ENCODE measurements around the gene MTHFD1L. TPM values are rescaled to one million over a fixed set of nuclear protein-coding genes. Genes with fewer than 3 reads are reported as not detected.

Gene MTHFD1L
- total and polyA plus RNA-seq, 10 donors, result 6.7 to 32.1 (median 13.1) TPM

- 88 to 92% (median 90%) methylated on average over 6 of the region's 6 CpGs for WGBS, 5 donors
These were observed 134.1 kb downstream of the MTHFD1L start for GRCh38 chr6:150999576-150999975.

GRCh38 chr6:151001387-151002056 is 136.0 kb downstream of the MTHFD1L start:
- intact Hi-C loops (cut with DNase I; ENCODE audit: low total_unique reads), result loop anchor here (10.0 kb wide), 1 partner anchor 107 kb away; no protein-coding TSS in a partner anchor
- Histone ChIP-seq H3K27me3 (replicated peaks in 1 of 7) (no peaks in the 10 kb centered on the region), H3K36me3 (no peaks in the 10 kb centered on the region), H3K4me3 (no peak overlapping the region), H3K27ac (no peak overlapping the region), H3K9me3 (no peaks in the 10 kb centered on the region), H3K4me1 (peaks cover 0 to 30% (median 19%) of the 10 kb centered on the region in 6 donors)
- DNase-seq, result no peak
- WGBS, 5 donors, result 83 to 88% (median 87%) methylated on average over 5 of the region's 5 CpGs
- TF ChIP-seq POLR2AphosphoS5 (IDR thresholded peaks at IDR 0.05), result no peak
- no peak for TF ChIP-seq POLR2A (IDR thresholded peaks at IDR 0.05)
- TF ChIP-seq CTCF (IDR thresholded peaks at IDR 0.05 in 8 of 11, conservative IDR thresholded peaks at IDR 0.05 in 3 of 11), result no peak

More at GRCh38 chr6:150999576-150999975, 134.1 kb downstream of the MTHFD1L start:
- Histone ChIP-seq H3K9me3 (no peaks in the 10 kb centered on the region), H3K27ac (no peak overlapping the region), H3K4me3 (no peak overlapping the region), H3K27me3 (replicated peaks in 1 of 7) (no peaks in the 10 kb centered on the region), H3K4me1 (peaks cover 0 to 11% (median 5%) of the 10 kb centered on the region in 6 donors), H3K36me3 (no peaks in the 10 kb centered on the region)
- DNase-seq, result no peak
- intact Hi-C loops (cut with DNase I; ENCODE audit: low total_unique reads), result no loop called here
- no peak for TF ChIP-seq CTCF (IDR thresholded peaks at IDR 0.05 in 8 of 11, conservative IDR thresholded peaks at IDR 0.05 in 3 of 11)
- TF ChIP-seq POLR2AphosphoS5 (IDR thresholded peaks at IDR 0.05), result no peak
- no peak for TF ChIP-seq POLR2A (IDR thresholded peaks at IDR 0.05)

- peaks cover 0 to 32% (median 19%) of the 10 kb centered on the region in 6 donors for H3K4me1 ChIP-seq
- H3K27me3 ChIP-seq (replicated peaks in 1 of 7), result no peaks in the 10 kb centered on the region
- intact Hi-C loops (cut with DNase I; ENCODE audit: low total_unique reads), result loop anchor here (10.0 kb wide), 1 partner anchor 107 kb away; no protein-coding TSS in a partner anchor
- no peak overlapping the region for H3K4me3 ChIP-seq
- no peaks in the 10 kb centered on the region for H3K36me3 ChIP-seq
- no peaks in the 10 kb centered on the region for H3K9me3 ChIP-seq
- no peak for DNase-seq
- WGBS, 5 donors, result 76 to 87% (median 82%) methylated on average over 2 of the region's 2 CpGs
- no peak for TF ChIP-seq CTCF (IDR thresholded peaks at IDR 0.05 in 8 of 11, conservative IDR thresholded peaks at IDR 0.05 in 3 of 11)
- no peak overlapping the region for H3K27ac ChIP-seq
These were observed 136.6 kb downstream of the MTHFD1L start for GRCh38 chr6:151002057-151002450.

- Histone ChIP-seq H3K9me3 (no peaks in the 10 kb centered on the region), H3K4me3 (no peak overlapping the region), H3K27ac (no peak overlapping the region), H3K4me1 (peaks cover 0 to 32% (median 19%) of the 10 kb centered on the region in 6 donors), H3K27me3 (replicated peaks in 1 of 7) (no peaks in the 10 kb centered on the region), H3K36me3 (no peaks in the 10 kb centered on the region)
- TF ChIP-seq CTCF (IDR thresholded peaks at IDR 0.05 in 8 of 11, conservative IDR thresholded peaks at IDR 0.05 in 3 of 11) (no peak), POLR2AphosphoS5 (IDR thresholded peaks at IDR 0.05) (no peak), POLR2A (IDR thresholded peaks at IDR 0.05) (no peak)
- DNase-seq, result no peak
- 83 to 95% (median 90%) methylated on average over 15 to 17 of the region's 17 CpGs for WGBS, 5 donors
- intact Hi-C loops (cut with DNase I; ENCODE audit: low total_unique reads), result loop anchor here (10.0 kb wide), 1 partner anchor 108 kb away; no protein-coding TSS in a partner anchor
These were observed 137.0 kb downstream of the MTHFD1L start for GRCh38 chr6:151002491-151002935.
